PC-3 (cell line): ENCODE data around the gene SCGB1A1. TPM values are rescaled to one million over a fixed set of nuclear protein-coding genes. Genes with fewer than 3 reads are reported as not detected.

Source experiments
- ATAC-seq: fragments of 200-7000 bp; cut with Tn5 transposase; 2 replicates; pipeline ENCODE4 v1.9.1; 2020; ENCODE audit warnings: mild to moderate bottlenecking, moderate library complexity
- BruUV-seq: library from RNA; stranded (reverse); fragments of 400-500 nt; replicated peaks from 2 replicates; lab custom pipeline; 2021; lab: Mats Ljungman, UMichigan
- CTCF ChIA-PET: fragments of 300-600 bp; sonication (Branson Sonifier 250); formaldehyde crosslinking; loops from one replicate; lab custom pipeline; 2022; ENCODE audit warnings: antibody characterized with exemption; lab: Charles Lee
- POLR2A ChIA-PET: fragments of 300-600 bp; sonication (Branson Sonifier 250); formaldehyde crosslinking; loops from one replicate; lab custom pipeline; 2022; ENCODE audit warnings: antibody characterized with exemption; ENCODE audit not compliant: unreplicated experiment; lab: Charles Lee
- DNase-seq: peaks from one replicate; pipeline ENCODE4 v3.0.0-alpha.2; 2015
- H2AFZ ChIP-seq: fragments of 300-600 bp; sonication (generic); 2 replicates; pipeline ENCODE4 v1.6.0; 2016; ENCODE audit warnings: antibody characterized with exemption, low read length
- H3F3A ChIP-seq: fragments of 300-600 bp; sonication (generic); one replicate; pipeline ENCODE4 v1.6.0; 2017; ENCODE audit warnings: antibody characterized with exemption, low read length, control low read depth, mild to moderate bottlenecking; ENCODE audit not compliant: unreplicated experiment
- H3K27ac ChIP-seq: fragments of 300-600 bp; sonication (generic); 2 replicates; pipeline ENCODE4 v1.5.1; 2016; ENCODE audit warnings: mild to moderate bottlenecking, low read length
- H3K27me3 ChIP-seq: fragments of 300-600 bp; sonication (generic); 2 replicates; pipeline ENCODE4 v1.6.1; 2016; ENCODE audit warnings: low read length, mixed read lengths
- H3K36me3 ChIP-seq: fragments of 300-600 bp; sonication (generic); 2 replicates; pipeline ENCODE4 v1.6.1; 2016; ENCODE audit warnings: low read depth, mixed run types, low read length, mixed read lengths
- H3K4me1 ChIP-seq: fragments of 300-600 bp; sonication (generic); 2 replicates; pipeline ENCODE4 v1.5.1; 2016; ENCODE audit warnings: low read length; ENCODE audit not compliant: insufficient read depth
- H3K4me2 ChIP-seq: fragments of 300-600 bp; sonication (generic); 2 replicates; pipeline ENCODE4 v1.6.0; 2016; ENCODE audit warnings: low read length
- H3K4me3 ChIP-seq: fragments of 300-600 bp; sonication (generic); 2 replicates; pipeline ENCODE4 v1.5.1; 2016; ENCODE audit warnings: mild to moderate bottlenecking, low read length, mixed read lengths
- H3K79me2 ChIP-seq: fragments of 300-600 bp; sonication (generic); 2 replicates; pipeline ENCODE4 v1.6.1; 2017; ENCODE audit warnings: low read length, mixed read lengths
- H3K9ac ChIP-seq: fragments of 300-600 bp; sonication (generic); 2 replicates; pipeline ENCODE4 v1.6.0; 2016; ENCODE audit warnings: mild to moderate bottlenecking, low read length
- H3K9me2 ChIP-seq: fragments of 300-600 bp; sonication (generic); replicated peaks from 2 replicates; pipeline ENCODE4 v1.6.1; 2016; ENCODE audit warnings: mixed run types, low read length, mixed read lengths
- H3K9me3 ChIP-seq: fragments of 300-600 bp; sonication (generic); 2 replicates; pipeline ENCODE4 v1.6.1; 2016; ENCODE audit warnings: low read length, mixed read lengths
- H4K20me1 ChIP-seq: fragments of 300-600 bp; sonication (generic); 2 replicates; pipeline ENCODE4 v1.6.1; 2016; ENCODE audit warnings: low read length, mixed read lengths
- EZH2 ChIP-seq: fragments of 300-600 bp; sonication (generic); IDR thresholded peaks from one replicate; pipeline ENCODE4 v1.6.1; 2017; ENCODE audit warnings: antibody characterized with exemption, mild to moderate bottlenecking, low read length; ENCODE audit not compliant: unreplicated experiment
- EZH2phosphoT487 ChIP-seq: fragments of 300-600 bp; sonication (generic); IDR thresholded peaks from 2 replicates; pipeline ENCODE4 v1.6.1; 2018; ENCODE audit warnings: mild to moderate bottlenecking, antibody characterized with exemption, low read length, borderline replicate concordance
- intact Hi-C: fragments of 100-400 bp; cut with micrococcal nuclease; formaldehyde crosslinking; loops from 2 replicates; pipeline ENCODE4 v1.9.0; 2023
- total RNA-seq: library from RNA; depleted of rRNA; stranded (reverse); fragments of >200 nt; gene quantifications from 2 replicates; pipeline ENCODE4 v1.2.3, GENCODE V29; 2014
- TF ChIP-seq, protein P1 (sequence below): fragments of 300-600 bp; sonication (generic); conservative IDR thresholded peaks from 2 replicates; pipeline ENCODE4 v1.5.1; 2017; ENCODE audit warnings: antibody characterized with exemption, low read depth, mild to moderate bottlenecking, low read length

The SCGB1A1 gene
- total RNA-seq, 1 experiment from 2014 or later, result not detected

DNA sequence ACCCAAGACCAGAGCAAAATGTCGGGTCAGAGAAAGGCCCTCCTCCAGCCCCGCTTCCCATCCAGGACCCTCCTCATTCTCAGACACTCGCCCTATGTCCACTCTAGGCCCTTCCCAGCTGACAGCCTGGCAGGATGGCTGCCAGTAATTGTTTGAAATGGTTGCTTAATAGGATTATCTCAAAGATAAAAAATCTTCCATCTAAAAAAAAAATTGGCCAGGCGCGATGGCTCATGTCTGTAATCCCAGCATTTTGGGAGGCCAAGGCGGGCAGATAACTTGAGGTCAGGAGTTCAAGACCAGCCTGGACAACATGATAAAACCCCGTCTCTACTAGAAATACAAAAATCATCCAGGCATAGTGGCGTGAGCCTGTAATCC lies 32.4 kb downstream of the SCGB1A1 start:
- POLR2A ChIA-PET, result no interaction called here
- peaks cover 11% of the 10 kb centered on the region for H3K4me1 ChIP-seq
- no peak overlapping the region for H2AFZ ChIP-seq
- CTCF ChIA-PET, result no interaction called here
- H4K20me1 ChIP-seq, result no peaks in the 10 kb centered on the region
- TF ChIP-seq EZH2, result no peak
- no peak for TF ChIP-seq EZH2phosphoT487
- TF ChIP-seq, protein P1, sequence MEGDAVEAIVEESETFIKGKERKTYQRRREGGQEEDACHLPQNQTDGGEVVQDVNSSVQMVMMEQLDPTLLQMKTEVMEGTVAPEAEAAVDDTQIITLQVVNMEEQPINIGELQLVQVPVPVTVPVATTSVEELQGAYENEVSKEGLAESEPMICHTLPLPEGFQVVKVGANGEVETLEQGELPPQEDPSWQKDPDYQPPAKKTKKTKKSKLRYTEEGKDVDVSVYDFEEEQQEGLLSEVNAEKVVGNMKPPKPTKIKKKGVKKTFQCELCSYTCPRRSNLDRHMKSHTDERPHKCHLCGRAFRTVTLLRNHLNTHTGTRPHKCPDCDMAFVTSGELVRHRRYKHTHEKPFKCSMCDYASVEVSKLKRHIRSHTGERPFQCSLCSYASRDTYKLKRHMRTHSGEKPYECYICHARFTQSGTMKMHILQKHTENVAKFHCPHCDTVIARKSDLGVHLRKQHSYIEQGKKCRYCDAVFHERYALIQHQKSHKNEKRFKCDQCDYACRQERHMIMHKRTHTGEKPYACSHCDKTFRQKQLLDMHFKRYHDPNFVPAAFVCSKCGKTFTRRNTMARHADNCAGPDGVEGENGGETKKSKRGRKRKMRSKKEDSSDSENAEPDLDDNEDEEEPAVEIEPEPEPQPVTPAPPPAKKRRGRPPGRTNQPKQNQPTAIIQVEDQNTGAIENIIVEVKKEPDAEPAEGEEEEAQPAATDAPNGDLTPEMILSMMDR, result no peak
- no peak overlapping the region for H3K27ac ChIP-seq
- H3K4me3 ChIP-seq, result no peak overlapping the region
- H3K9ac ChIP-seq, result no peak overlapping the region
- no peaks in the 10 kb centered on the region for H3K9me3 ChIP-seq
- BruUV-seq, result no TSS peak
- no peaks in the 10 kb centered on the region for H3K27me3 ChIP-seq
- H3K79me2 ChIP-seq, result no peaks in the 10 kb centered on the region
- H3F3A ChIP-seq, result no peaks in the 10 kb centered on the region
- DNase-seq, result no peak
- no peak overlapping the region for H3K4me2 ChIP-seq
- intact Hi-C loops, result no loop called here
- H3K9me2 ChIP-seq, result no peaks in the 10 kb centered on the region
- H3K36me3 ChIP-seq, result no peaks in the 10 kb centered on the region
- no peak for ATAC-seq

- BruUV-seq, result no TSS peak
- H3K27ac ChIP-seq, result no peak overlapping the region
- H2AFZ ChIP-seq, result no peak overlapping the region
- H3K4me2 ChIP-seq, result no peak overlapping the region
- H3K9me3 ChIP-seq, result no peaks in the 10 kb centered on the region
- no peaks in the 10 kb centered on the region for H3K9me2 ChIP-seq
- DNase-seq (no peak), ATAC-seq (no peak)
- no peak overlapping the region for H3K9ac ChIP-seq
- H3K4me1 ChIP-seq, result peaks cover 9% of the 10 kb centered on the region
- H3K79me2 ChIP-seq, result no peaks in the 10 kb centered on the region
- TF ChIP-seq EZH2phosphoT487 (no peak), EZH2 (no peak)
- TF ChIP-seq, protein P1, result no peak
- ChIA-PET CTCF (no interaction called here), POLR2A (no interaction called here)
- H3F3A ChIP-seq, result no peaks in the 10 kb centered on the region
- no peak overlapping the region for H3K4me3 ChIP-seq
- H4K20me1 ChIP-seq, result no peaks in the 10 kb centered on the region
- H3K36me3 ChIP-seq, result no peaks in the 10 kb centered on the region
- H3K27me3 ChIP-seq, result no peaks in the 10 kb centered on the region
- intact Hi-C loops, result no loop called here
Observed at GRCh38 chr11:62452261-62452660, 33.4 kb downstream of the SCGB1A1 start.

GRCh38 chr11:62452839-62453468 lies 34.1 kb downstream of the SCGB1A1 start:
- H3K9me3 ChIP-seq, result no peaks in the 10 kb centered on the region
- no peak overlapping the region for H3K9ac ChIP-seq
- H3K79me2 ChIP-seq, result no peaks in the 10 kb centered on the region
- CTCF ChIA-PET, result no interaction called here
- no peak overlapping the region for H3K4me2 ChIP-seq
- no peaks in the 10 kb centered on the region for H3F3A ChIP-seq
- H4K20me1 ChIP-seq, result no peaks in the 10 kb centered on the region
- POLR2A ChIA-PET, result interaction anchor here (0.6 kb wide), 1 partner anchor 178 kb away, joined by 3 read pairs; no protein-coding TSS in a partner anchor
- H3K36me3 ChIP-seq, result no peaks in the 10 kb centered on the region
- no peak overlapping the region for H3K4me3 ChIP-seq
- no peaks in the 10 kb centered on the region for H3K9me2 ChIP-seq
- DNase-seq (no peak), ATAC-seq (no peak)
- intact Hi-C loops, result no loop called here
- H3K4me1 ChIP-seq, result peaks cover 9% of the 10 kb centered on the region
- TF ChIP-seq, protein P1, result no peak
- no peak for TF ChIP-seq EZH2phosphoT487
- no peak for TF ChIP-seq EZH2
- H2AFZ ChIP-seq, result no peak overlapping the region
- no peaks in the 10 kb centered on the region for H3K27me3 ChIP-seq
- H3K27ac ChIP-seq, result no peak overlapping the region
- BruUV-seq, result no TSS peak
